Activated CD4-positive, alpha-beta T cell treated with anti-CD3 and anti-CD28 coated beads for 24 hours (primary cell): ENCODE measurements around the gene PDE9A.
"Not testable (repeated sequence)": the region's sequence is repeated elsewhere in the genome, so short reads cannot be mapped to it uniquely, and the experiment has no call there.

ENCODE experiments used
- DNase-seq, 2 donors: peaks; one replicate each; pipeline ENCODE4 v3.0.0-alpha.2; 2020; ENCODE audit warnings: low read depth in 2 of 2

PDE9A gene

DNA sequence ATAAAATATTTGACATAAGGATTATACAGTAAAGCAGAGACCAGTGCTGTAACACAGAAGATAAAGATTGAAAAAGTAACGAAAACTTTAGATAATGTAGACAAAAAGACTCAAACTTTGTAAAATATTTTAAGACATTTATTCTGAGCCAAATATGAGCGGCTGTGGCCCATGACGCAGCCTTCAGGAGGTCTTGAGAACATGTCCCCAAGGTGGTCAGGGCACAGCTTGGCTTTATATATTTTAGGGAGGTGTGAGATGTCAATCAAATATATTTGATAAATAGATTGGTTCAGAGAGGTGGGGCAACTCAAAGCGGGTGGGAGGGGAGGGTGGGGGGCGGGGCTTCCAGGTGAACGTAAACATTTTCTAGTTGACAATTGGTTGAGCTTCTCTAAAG is 144.7 kb downstream of the PDE9A start:
- no peak for DNase-seq

DNA sequence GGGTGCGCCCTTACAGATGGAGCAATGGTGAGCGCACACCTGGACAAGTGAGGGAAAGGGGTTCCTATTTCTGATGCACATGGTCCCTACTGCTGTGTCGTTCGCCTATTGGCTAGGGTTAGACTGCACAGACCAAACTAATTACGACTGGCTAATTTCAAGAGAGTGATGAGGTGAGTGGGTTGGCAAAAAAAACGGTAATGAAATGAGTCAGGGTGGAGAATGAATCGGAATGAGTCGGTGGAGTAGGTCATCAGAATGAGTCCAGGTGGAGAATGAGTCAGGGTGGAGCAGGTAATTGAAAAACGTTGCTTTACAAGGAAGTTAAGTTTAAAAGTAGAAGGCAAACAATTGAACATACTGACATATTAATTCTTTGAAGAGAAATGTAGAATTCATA is 146.1 kb downstream of the PDE9A start:
- DNase-seq = no peak

DNA sequence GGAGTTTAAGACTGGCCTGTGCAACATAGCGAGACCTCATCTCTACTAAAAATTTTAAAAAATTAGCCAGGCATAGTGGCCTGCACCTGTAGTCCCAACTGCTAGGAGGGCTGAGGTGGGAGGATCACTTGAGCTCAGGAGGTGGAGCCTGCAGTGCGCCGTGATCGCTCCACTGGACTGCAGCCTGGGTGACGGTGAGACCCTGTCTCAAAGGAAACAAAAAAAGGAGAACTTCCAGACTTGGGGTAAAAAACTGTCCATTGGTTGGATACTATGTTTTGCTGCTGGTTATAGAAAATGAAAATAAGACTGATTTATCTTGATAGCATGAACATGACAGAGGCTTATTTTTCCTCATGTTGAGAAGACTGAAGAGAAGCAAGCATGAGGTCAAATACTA is 146.5 kb downstream of the PDE9A start:
- no peak for DNase-seq

DNA sequence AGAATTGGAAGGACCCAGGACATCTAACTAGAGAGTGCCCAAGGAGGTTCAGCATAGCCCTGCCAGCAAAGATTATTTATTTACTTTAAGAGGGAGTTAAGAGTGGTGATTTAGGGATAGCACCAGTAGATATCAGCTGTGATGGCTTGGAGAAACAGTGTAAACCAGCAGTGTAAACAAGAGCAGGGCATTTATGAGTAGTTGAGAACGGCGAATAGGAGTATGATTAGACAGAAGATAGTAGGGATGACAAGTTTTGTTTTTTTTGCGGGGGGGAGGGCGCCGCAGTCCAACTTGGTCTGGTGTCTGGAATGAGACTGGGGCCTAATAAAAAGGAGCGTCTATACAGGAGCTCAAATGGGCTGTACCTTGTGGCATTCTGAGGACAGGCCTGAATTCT is 148.2 kb downstream of the PDE9A start:
- not testable (repeated sequence) for DNase-seq

DNA sequence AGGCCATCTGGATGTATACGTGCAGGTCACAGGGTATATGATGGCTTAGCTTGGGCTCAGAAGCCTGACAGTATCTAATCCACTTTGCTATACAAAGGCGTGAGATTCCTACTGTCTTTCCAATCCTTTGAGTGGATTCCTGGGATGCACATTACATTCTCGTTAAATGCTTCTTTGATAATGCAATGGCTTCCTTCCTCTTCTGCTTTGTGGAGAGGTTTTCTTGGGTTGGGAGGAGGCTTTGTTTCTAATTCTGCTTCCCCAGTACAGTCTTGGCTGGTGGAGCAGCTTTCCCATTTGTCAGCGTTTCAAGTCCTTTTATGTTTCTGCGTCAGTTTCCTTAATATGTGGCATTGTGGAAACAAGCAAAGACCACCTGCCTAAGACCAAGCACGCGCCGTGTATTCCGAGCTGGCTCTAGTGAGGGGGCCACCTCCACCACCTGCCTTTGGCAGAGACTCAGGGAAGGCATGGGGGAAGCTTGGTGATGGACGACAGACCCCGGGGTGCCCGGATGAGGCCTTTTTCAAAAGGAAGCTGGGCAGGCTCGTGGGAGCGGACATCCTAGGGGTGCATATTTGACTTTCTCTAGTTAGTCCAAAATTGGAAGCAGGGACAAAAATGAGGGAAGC is 153.2 kb downstream of the PDE9A start:
- DNase-seq = no peak

DNA sequence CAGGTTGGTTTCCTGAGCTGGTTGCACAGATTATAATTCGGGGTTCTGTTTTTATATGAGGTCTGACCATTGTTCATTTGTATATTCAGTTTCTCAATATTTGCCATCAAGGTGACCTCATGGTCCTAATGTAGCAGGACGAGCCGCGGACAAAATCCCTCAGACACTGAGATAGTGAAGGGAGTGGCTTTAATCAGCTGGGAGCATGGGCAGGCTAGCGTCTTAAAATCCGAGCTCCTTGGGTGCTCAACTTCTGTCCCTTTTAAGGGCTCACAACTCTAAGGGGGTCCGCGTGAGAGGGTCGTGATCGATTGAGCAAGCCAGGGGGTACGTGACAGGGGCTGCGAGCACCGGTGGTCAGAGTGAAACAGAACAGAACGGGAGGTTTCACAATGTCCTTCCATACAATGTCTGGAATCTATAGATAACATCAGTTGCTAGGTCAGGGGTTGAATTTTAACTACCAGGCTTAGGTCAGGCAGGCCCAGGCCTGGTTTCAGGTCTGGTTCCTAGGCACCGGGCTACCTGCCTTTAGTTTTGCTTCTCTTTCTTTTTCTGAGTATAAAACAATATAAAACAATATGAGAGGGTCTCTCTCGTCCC is 154.0 kb downstream of the PDE9A start:
- not testable (repeated sequence) for DNase-seq

DNA sequence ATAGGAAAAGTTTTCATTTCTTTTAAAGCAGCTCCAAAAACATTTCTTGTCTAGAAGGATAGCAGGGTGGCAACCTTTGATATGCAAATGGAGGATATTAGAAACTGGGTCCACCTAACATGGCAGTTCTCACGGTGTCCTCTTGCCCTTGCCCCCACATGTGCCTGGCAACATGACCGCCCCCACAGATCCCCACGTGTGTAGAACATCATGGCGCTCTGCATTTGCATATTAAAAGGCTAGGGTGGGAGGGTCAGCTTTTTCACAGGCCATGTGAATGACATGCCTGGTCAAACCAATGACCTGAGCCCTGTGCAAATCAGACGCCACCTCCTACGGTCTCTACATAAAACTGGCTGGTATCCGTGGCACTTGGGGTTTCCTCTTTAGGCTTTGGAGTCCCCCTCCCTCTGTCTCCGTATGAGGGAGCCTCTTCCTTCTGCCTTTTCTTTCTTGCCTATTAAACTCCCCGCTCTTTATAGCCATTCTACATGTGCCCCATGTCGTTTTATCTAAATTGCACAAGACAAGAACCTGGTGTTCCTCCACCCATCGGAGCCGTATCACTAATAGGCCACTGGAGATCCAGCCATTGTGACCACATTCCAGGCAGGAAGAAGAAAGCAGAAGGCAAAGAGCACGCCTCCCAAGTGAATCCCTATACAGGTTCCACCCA is 154.7 kb downstream of the PDE9A start:
- no peak for DNase-seq

DNA sequence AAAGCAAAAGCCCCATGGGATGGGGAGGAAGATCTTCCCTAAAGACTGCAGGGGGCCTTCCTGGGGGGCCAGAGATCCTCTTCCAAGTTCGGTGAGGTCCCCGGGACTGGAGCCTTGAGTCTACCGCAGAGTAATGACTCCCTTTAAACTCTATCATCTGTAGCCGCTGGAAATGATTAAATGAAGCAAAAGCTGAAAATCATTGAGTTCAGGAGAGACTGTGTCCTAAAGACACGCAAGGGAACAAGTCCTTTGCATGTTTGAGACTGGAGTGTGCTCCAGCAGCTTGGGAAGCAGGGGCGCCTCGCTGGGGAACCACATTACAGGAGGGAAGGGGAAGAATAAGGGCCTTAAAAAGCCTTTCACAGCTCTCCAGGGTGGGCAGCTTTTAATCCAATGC is 155.8 kb downstream of the PDE9A start:
- no peak for DNase-seq

DNA sequence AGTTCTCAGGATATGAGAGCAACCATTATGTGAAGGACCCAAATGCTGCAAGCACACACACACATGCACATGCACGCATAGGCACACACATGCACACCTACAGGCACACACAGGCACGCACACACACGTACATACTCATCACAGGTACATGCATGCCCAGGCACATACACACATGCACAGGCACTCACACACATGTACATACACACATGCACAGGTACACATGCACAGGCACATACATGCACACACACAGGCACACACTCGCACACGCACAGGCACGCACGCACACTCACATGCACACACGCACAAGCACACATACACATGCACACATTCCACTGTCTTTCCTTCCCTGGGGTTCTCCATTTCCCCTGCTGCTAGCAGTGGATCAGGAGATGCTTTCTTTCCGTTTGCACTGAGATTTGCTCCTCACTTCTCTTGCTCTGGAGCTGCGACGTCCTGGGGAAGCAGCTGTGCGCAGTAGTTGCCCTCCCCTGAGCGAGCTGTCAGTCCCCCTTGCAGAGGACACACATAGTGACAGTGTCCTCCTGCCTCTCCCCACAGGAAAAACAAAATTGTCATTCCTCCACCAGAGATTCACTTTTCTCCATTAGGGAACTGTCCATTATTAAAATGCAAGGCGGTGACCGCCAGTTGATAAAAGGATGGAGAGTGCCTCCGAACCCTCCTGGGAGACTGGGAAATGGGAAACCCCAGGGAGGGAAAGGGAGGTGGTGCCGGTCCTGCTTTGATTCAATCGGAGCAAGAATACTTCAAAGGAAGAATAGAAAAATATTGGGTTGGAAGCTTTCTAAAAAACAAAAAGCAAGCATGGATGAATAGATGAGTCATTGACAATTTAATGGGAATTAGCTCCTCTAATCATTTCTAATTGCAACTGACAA is 156.4 kb downstream of the PDE9A start:
- DNase-seq = no peak

DNA sequence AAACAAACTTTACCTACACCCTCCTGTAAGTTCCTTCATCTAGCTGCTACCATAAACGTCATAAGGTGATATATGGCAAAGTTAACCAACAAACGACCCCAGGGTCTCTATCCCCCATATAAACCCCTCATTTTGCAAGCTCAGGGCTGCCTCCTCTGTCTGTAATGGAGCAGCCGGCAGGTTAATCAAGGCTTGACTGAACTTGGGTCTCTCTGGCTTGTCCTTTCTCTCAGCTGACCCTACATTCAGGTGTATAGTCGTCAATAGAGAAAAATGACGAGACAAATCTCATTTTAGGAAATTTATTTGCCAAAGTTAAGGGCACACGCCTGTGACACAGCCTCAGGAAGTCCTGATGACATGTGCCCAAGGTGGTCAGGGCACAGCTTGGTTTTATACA is 158.5 kb downstream of the PDE9A start:
- DNase-seq = no peak

DNA sequence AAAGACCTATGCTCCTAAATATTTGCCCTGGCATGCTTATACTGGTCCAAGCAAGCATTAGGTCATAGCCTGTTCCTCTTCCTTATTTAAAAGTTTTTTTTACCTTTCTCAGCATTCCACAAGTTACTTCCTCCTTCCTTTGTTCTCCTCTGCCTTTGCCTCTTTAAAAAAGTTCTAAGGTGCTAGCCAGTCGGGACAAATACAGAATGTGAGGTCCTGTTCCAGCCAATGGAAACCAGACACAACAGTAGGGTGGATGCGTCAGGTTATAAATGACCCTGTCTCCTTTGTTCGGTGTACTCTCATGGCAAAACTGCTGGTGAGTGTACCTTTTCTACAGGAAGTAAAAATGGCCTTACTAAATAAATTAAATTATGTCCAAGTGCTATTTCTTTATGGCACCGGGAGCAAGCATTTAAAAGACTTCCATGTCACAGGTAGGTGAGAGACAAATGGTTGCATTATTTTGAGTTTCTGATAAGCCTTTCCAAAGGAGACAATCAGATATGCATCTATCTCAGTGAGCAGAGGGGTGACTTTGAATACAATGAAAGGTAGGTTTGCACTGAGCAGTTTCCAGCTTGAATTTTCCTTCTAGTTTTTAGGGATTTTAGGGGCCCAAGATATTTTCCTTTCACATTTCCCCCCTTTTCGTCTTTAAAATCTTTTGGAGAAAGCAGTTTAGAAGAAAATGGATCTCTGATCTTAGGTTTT is 159.3 kb downstream of the PDE9A start:
- not testable (repeated sequence) for DNase-seq

DNA sequence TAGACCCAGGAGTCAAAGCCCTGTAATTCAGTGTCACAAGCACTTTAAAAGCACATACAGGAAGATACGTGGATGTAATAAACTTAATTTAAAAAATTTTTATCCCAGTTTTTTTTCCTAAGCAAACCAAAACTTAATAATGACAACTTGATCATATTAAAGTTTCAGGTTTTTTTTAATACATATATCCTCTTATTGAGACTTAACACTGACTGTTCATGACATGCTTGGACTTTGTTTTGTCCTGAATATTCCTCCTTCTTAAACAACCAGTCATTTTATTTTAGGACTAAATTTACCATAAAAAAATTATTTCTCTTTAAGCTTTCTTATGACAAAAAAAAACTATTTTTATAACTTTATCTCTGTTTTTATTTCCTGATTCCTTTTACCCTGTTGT is 161.8 kb downstream of the PDE9A start:
- no peak for DNase-seq

DNA sequence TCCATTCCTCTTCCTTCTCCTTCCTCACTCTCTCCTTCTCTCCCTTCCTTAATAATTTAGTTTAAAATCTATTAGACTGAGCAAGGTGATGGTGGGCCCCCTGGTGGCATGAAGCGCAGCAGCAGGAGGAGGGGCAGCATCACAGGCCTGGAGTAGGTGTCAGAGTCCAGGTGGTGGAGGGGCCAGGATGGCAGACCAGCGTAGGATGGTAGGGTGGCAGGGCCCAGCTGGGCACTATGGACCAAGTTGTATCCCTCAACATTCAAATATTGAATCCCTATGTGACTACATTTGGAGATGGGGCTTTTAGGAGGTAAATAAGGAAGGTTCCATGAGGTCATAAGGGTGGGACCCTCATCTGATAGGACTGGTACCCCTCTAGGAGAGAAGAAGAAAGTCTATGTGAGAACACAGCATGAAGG is 164.9 kb downstream of the PDE9A start:
- DNase-seq = peak in 1 of 2 donors; percentile 41

DNA sequence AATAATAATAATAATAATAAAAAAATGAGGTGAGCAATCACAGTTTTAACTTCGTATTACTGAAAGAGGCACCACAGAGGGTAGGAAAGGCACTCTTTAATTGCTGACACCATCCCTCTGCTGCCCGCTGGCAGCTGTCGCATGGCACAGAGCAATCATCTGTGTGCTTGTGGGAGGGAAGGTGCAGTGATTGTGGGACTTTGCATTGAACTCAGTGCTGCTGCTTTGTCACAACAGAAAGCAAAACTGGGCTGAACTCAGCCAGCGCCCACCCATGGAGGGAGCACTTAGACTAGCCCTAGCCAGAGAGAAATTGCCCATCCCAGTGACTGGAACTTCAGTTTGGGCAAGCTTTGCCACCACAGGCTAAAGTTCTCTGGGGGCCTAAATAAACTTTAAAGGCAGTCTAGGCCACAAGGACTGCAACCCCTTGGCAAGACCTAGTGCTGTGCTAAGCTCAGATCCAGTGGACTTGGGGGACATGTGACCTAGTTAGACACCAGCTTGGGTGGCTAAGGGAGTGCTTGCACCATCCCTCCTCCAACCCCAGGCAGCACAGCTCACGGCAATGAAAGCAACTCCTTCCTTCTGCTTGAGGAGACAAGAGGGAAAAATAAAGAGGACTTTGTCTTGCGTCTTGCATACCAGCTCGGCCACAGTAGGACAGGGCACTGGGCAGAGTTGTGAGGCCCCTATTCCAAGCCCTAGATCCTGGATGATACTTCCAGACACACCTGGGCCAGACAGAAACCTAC is 166.6 kb downstream of the PDE9A start:
- no peak for DNase-seq

DNA sequence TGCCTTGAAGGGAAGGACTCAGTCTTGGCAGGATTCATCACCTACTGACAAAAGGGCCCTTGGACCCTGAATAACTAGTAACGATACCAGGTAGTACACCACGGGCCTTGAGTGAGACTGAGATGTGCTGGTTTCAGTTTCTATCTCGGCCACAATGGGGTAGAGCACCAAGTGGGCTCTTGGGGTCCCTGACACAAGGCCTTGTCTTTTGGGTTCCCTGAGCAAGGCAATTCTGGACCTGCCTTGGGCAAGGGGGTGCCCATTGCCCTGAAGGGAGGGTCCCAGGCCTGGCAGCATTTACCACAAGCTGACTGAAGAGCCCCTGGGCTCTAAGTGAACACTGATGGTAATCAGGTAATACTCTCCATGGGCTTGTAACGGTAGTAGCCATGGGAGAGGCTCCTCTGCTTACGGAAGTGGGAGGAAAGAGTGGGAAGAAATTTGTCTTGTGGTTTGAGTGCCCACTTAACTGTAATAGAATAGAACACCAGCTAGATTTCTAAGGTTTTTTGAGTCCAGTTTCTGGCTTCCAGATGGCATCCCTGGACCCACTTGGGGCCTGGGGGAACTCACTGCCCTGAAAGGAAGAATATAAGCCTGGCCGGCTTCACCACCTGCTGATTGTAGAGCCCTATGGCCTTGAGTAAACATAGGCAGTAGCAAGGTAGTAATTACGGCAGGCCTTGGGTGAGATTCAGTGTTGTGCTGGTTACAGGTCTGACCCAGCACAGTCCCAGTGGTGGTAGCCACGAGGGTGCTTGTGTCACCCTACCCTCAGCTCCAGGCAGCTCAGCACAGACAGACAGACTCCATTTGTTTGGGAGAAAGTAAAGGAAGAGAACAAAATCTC is 167.4 kb downstream of the PDE9A start:
- DNase-seq = no peak
